Prostate gland (tissue), 2 donors: ENCODE results near the gene NUBP2. TPM values are rescaled to one million over a fixed set of nuclear protein-coding genes. Genes with fewer than 3 reads are reported as not detected.
A peak's percentile ranks its signal among the peaks of the same experiment; 100 is the strongest.

Experiments used
- DNase-seq: peaks from one replicate; pipeline ENCODE4 v3.0.0-alpha.2; 2019; ENCODE audit warnings: low spot score
- H3K27ac ChIP-seq, 2 donors: fragments of 200-600 bp; sonication (generic); 2 replicates each; pipeline ENCODE4 v1.5.1; 2017 to 2019
- H3K27me3 ChIP-seq: fragments of 200-600 bp; sonication (generic); replicated peaks from 2 replicates; pipeline ENCODE4 v1.5.1; 2019; ENCODE audit not compliant: insufficient read depth
- H3K36me3 ChIP-seq, 2 donors: fragments of 200-600 bp; sonication (generic); 1 replicate in 1 of 2; 2 replicates in 1 of 2; pipeline versions ENCODE4 v1.5.1 to v1.8.1; 2017 to 2019
- H3K4me1 ChIP-seq: fragments of 200-600 bp; sonication (generic); replicated peaks from 2 replicates; pipeline ENCODE4 v1.5.1; 2019
- H3K4me3 ChIP-seq, 2 donors: fragments of 200-600 bp; sonication (generic); 2 replicates each; pipeline ENCODE4 v1.5.1; 2017 to 2019
- H3K9me3 ChIP-seq: fragments of 200-600 bp; sonication (generic); 2 replicates; pipeline ENCODE4 v1.5.1; 2017
- POLR2A ChIP-seq: fragments of 450-650 bp; IDR thresholded peaks from one replicate; pipeline ENCODE4 v1.6.1; 2016; ENCODE audit warnings: antibody characterized with exemption, mild to moderate bottlenecking
- POLR2AphosphoS5 ChIP-seq: sonication (generic); formaldehyde crosslinking; IDR thresholded peaks from one replicate; pipeline ENCODE4 v1.6.1; 2017; ENCODE audit warnings: antibody characterized with exemption
- WGBS: methylation state at CpG from one replicate; pipeline ENCODE4 v1.1.5; 2018; 5-methylcytosine and 5-hydroxymethylcytosine counted together
- intact Hi-C: fragments of 100-400 bp; cut with DNase I; formaldehyde crosslinking; loops from one replicate; pipeline ENCODE4 v1.14.2; 2022
- total RNA-seq, 2 donors: library from RNA; depleted of rRNA; stranded (reverse); fragments of >200 nt; gene quantifications; one replicate each; pipeline ENCODE4 v1.1.0, GENCODE V29; 2016
- TF ChIP-seq, protein P1 (sequence below), 4 experiments: fragments of 200-600 bp in 2 of 4; fragments of 450-650 bp in 2 of 4; sonication (generic) in 2 of 4; IDR thresholded peaks; 1 replicate in 3 of 4; 2 replicates in 1 of 4; pipeline ENCODE4 v1.5.1; 2016 to 2019; ENCODE audit warnings: antibody characterized with exemption in 4 of 4, mild to moderate bottlenecking in 2 of 4, moderate library complexity in 2 of 4

Gene NUBP2
- total RNA-seq, 2 donors from 2014 or later = 98.4 to 233 TPM

DNA sequence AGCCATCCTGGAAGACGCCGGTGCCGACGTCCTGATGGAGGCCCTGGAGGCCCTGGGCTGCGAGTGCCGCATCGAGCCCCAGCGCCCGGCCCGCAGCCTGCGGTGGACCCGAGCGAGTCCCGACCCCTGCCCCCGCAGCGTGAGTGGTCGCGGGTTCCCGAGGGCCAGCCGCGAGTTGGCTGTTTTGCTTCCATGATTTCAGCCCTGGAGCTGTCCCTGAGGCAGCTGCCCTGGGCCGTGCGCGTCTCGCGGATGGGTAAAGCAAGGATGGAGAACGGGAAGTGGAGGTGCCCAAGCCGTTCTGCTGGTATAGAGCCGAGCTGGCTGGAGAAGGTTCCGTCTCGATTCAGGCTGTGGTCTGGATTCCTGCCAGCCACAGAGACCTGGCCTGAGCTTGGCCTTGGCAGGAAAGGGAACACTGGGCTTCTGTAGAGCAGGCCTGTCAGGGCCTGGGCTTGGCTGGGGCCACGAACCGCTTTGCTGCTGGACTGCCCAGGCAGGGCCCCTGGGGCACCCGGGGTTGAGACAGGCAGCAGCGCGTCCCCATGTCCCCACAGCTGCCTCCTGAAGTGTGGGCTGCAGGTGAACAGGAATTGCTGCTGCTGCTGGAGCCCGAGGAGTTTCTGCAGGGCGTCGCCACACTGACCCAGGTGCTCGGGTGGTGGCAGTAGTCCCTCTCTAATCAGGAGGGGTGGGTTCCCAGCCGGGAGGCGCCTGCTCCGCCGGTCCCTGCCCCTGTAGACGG, 8.9 kb upstream of the NUBP2 start:
- Histone ChIP-seq H3K9me3 (no peaks in the 10 kb centered on the region), H3K36me3 (peaks cover 12 to 24% of the 10 kb centered on the region in 2 donors), H3K27ac (peak overlapping the region; percentile 91 to 96), H3K4me1 (peaks cover 14% of the 10 kb centered on the region), H3K4me3 (peak overlapping the region; percentile 83 to 86), H3K27me3 (no peaks in the 10 kb centered on the region)
- TF ChIP-seq, protein P1, sequence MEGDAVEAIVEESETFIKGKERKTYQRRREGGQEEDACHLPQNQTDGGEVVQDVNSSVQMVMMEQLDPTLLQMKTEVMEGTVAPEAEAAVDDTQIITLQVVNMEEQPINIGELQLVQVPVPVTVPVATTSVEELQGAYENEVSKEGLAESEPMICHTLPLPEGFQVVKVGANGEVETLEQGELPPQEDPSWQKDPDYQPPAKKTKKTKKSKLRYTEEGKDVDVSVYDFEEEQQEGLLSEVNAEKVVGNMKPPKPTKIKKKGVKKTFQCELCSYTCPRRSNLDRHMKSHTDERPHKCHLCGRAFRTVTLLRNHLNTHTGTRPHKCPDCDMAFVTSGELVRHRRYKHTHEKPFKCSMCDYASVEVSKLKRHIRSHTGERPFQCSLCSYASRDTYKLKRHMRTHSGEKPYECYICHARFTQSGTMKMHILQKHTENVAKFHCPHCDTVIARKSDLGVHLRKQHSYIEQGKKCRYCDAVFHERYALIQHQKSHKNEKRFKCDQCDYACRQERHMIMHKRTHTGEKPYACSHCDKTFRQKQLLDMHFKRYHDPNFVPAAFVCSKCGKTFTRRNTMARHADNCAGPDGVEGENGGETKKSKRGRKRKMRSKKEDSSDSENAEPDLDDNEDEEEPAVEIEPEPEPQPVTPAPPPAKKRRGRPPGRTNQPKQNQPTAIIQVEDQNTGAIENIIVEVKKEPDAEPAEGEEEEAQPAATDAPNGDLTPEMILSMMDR (IDR thresholded peaks at IDR 0.05) = no peak
- TF ChIP-seq POLR2A = no peak
- TF ChIP-seq POLR2AphosphoS5 = no peak
- WGBS = 14% methylated on average over 37 of the region's 45 CpGs
- intact Hi-C loops = no loop called here
- DNase-seq = no peak

DNA sequence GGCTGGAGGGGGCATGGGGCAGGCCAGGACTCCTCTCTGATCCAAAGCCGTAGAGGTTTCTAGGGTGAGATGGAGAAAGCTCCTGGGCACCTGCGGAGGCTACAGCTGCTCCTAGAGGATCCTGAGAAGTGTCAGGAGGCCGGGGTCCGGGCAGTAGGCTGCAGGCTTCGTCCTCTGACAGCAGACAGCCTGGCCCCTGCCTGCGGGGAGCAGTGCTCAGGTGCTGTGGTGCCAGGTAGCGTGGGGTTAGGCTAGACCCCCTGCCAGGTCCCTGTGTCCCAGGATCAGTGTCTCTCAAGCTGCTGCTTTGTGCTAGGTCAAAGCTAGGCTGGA, 8.3 kb upstream of the NUBP2 start:
- no peak for DNase-seq
- Histone ChIP-seq H3K27ac (peak overlapping the region; percentile 91 to 96), H3K27me3 (no peaks in the 10 kb centered on the region), H3K9me3 (no peaks in the 10 kb centered on the region), H3K36me3 (peaks cover 12 to 24% of the 10 kb centered on the region in 2 donors), H3K4me1 (peaks cover 14% of the 10 kb centered on the region), H3K4me3 (peak overlapping the region; percentile 83 to 86)
- TF ChIP-seq POLR2AphosphoS5 = no peak
- no peak for TF ChIP-seq POLR2A
- TF ChIP-seq, protein P1 (IDR thresholded peaks at IDR 0.05) = no peak
- intact Hi-C loops = no loop called here
- 83% methylated on average over 7 of the region's 7 CpGs for WGBS

DNA sequence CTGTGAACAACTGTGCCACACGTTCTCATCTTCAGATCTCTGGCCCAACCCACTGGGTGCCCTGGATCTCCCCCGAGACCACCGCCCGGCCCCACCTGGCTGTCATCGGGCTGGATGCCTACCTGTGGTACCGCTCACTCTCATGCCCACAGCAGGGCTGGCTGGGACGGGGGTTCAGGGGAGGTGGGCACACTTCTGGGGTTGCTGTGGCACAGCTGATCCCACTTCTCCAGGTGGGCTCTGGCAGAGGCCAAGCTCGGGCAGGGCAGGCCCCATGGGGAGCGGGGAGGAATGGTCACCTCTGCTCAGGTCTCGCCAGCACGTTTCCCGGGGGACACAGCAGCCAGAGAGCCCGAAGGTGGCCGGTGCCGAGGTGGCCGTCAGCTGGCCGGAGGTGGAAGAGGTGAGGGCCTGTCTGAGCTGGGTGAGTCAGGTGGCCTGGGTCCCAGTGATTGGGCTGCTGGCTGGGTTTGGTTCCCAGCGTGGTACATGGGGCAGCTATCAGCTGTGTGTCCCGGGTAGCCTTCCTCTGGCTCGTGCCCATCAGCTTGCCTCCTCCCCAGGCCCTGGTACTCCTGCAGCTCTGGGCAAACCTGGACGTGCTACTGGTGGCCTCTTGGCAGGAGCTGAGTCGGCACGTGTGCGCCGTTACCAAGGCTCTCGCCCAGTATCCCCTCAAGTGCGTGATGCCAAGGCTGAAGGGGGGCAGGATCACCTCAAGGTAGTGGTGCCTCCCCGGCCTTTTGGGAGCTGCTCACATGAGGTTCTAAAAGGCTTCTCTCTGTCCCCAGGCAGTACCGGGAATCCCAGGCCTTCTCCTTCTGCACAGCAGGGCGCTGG, 7.5 kb upstream of the NUBP2 start:
- peaks cover 12 to 24% of the 10 kb centered on the region in 2 donors for H3K36me3 ChIP-seq
- DNase-seq = no peak
- H3K4me3 ChIP-seq = no peak overlapping the region
- H3K9me3 ChIP-seq = no peaks in the 10 kb centered on the region
- no peak overlapping the region for H3K27ac ChIP-seq
- no peak for TF ChIP-seq POLR2A
- TF ChIP-seq, protein P1 (IDR thresholded peaks at IDR 0.05) = no peak
- no peak for TF ChIP-seq POLR2AphosphoS5
- peaks cover 8% of the 10 kb centered on the region for H3K4me1 ChIP-seq
- no peaks in the 10 kb centered on the region for H3K27me3 ChIP-seq
- intact Hi-C loops = no loop called here
- WGBS = 90% methylated on average over 28 of the region's 30 CpGs

DNA sequence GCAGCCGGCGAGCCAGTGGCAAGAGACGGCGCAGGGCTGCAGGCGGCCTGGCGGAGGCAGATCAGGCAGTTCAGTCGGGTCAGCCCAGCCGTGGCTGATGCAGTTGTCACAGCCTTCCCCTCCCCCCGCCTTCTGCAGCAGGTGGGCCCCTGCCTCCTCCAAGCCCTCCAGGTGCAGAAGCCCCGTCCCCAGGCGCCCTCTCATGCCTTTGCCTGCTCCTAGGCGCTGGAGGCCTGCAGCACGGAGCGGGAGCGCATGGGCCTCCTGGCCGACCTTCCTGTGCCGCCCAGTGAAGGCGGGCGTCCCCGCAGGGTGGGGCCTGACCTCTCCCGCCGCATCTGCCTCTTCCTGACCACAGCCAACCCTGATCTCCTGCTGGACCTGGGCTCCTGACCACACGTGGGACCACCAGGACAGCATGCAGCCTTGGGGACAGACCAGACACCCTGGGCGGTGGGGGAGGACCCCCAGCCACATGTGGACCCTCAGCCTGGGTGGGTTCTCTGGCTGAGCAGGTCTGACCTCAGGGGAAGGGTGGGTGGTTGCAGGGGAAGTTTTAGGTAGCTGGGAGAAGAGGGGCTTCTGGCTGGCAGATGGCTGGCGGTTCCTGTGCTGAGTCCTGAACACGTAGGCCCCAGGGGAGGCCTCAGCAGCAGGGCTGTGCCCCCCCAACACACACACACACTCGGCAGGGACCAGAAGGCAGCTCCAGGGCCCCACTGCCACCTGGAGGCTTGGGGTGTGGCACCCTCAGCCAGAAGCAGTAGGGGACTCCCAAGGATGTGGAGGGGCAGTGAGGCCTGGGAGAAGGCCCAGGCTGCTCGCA, 6.7 kb upstream of the NUBP2 start:
- peaks cover 12 to 24% of the 10 kb centered on the region in 2 donors for H3K36me3 ChIP-seq
- TF ChIP-seq POLR2A = no peak
- TF ChIP-seq, protein P1 (IDR thresholded peaks at IDR 0.05) = no peak
- TF ChIP-seq POLR2AphosphoS5 = no peak
- DNase-seq = no peak
- intact Hi-C loops = no loop called here
- no peaks in the 10 kb centered on the region for H3K9me3 ChIP-seq
- H3K27ac ChIP-seq = no peak overlapping the region
- peaks cover 9% of the 10 kb centered on the region for H3K4me1 ChIP-seq
- no peak overlapping the region for H3K4me3 ChIP-seq
- no peaks in the 10 kb centered on the region for H3K27me3 ChIP-seq
- 83% methylated on average over 28 of the region's 28 CpGs for WGBS
